Measurements from ENCODE around the gene TUBGCP2. TPM values are rescaled to one million over a fixed set of nuclear protein-coding genes. Genes with fewer than 3 reads are reported as not detected.

The TUBGCP2 gene
- total RNA-seq, 1 donor, result 60.8 TPM

DNA sequence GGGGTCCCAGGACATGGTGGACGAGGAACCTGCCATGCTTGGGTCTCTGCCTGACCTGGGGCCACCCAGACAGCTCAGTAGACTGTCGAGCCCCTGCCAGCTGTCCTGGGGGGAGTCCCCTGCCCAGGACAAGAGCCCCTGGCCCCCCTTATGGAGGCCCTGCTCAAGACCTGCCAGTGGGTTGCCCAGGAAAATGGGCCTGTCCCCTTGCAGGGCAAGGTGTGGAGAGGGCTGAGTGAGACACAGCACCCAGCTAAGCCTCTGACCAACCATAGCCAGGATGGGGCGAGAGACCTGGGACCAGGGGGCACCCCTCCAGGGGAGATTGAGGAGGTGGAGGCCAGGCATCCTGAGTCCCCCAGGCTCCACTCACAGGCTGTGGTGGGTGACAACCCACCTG lies 47.3 kb upstream of the TUBGCP2 start:
- Histone ChIP-seq H2AFZ (ENCODE audit: low read length) (no peak overlapping the region), H3K27ac (ENCODE audit: low read depth, low read length) (no peak overlapping the region), H3K9me3 (ENCODE audit: low read depth, low read length) (no peaks in the 10 kb centered on the region), H3K4me3 (ENCODE audit: insufficient read depth, low read length) (no peak overlapping the region), H3K27me3 (ENCODE audit: insufficient read depth, low read length) (no peaks in the 10 kb centered on the region), H4K20me1 (ENCODE audit: insufficient read depth, low read length) (no peaks in the 10 kb centered on the region), H3K4me2 (ENCODE audit: insufficient read depth, low read length) (no peak overlapping the region), H3K4me1 (ENCODE audit: insufficient read depth, low read length) (no peaks in the 10 kb centered on the region), H3K36me3 (ENCODE audit: insufficient read depth, low read length) (no peaks in the 10 kb centered on the region), H3K79me2 (ENCODE audit: insufficient read depth, low read length) (no peaks in the 10 kb centered on the region)
- no peak for DNase-seq (ENCODE audit: insufficient read length, low spot score, missing footprints)
- TF ChIP-seq, protein P1, sequence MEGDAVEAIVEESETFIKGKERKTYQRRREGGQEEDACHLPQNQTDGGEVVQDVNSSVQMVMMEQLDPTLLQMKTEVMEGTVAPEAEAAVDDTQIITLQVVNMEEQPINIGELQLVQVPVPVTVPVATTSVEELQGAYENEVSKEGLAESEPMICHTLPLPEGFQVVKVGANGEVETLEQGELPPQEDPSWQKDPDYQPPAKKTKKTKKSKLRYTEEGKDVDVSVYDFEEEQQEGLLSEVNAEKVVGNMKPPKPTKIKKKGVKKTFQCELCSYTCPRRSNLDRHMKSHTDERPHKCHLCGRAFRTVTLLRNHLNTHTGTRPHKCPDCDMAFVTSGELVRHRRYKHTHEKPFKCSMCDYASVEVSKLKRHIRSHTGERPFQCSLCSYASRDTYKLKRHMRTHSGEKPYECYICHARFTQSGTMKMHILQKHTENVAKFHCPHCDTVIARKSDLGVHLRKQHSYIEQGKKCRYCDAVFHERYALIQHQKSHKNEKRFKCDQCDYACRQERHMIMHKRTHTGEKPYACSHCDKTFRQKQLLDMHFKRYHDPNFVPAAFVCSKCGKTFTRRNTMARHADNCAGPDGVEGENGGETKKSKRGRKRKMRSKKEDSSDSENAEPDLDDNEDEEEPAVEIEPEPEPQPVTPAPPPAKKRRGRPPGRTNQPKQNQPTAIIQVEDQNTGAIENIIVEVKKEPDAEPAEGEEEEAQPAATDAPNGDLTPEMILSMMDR (IDR thresholded peaks at IDR 0.05; ENCODE audit: extremely low read depth, low read depth, low read length), result no peak

DNA sequence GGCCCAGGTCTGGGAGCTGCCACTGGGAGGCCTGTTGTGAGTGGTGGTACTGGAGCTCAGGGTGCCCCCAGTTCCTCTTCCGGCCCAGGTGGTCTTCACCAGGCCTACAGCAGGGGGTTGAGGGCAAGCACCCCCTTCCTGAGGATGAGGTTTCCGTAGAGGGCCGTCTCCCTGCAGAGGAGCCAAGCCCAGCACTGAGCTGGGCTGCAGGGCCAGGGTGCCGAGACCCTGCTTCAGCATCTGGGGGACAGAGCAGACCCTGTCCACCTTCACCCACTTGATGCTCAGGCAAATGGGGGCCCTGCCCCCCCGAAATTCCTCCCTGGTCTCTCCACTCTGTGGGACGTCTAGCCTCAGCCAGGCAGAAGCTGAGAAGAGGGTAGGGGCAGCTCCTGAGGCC lies 46.6 kb upstream of the TUBGCP2 start:
- TF ChIP-seq, protein P1 (IDR thresholded peaks at IDR 0.05; ENCODE audit: extremely low read depth, low read depth, low read length), result no peak
- Histone ChIP-seq H3K4me3 (ENCODE audit: insufficient read depth, low read length) (no peak overlapping the region), H3K27me3 (ENCODE audit: insufficient read depth, low read length) (no peaks in the 10 kb centered on the region), H3K4me2 (ENCODE audit: insufficient read depth, low read length) (no peak overlapping the region), H3K36me3 (ENCODE audit: insufficient read depth, low read length) (no peaks in the 10 kb centered on the region), H3K79me2 (ENCODE audit: insufficient read depth, low read length) (no peaks in the 10 kb centered on the region), H3K9me3 (ENCODE audit: low read depth, low read length) (no peaks in the 10 kb centered on the region), H3K27ac (ENCODE audit: low read depth, low read length) (no peak overlapping the region), H4K20me1 (ENCODE audit: insufficient read depth, low read length) (no peaks in the 10 kb centered on the region), H3K4me1 (ENCODE audit: insufficient read depth, low read length) (no peaks in the 10 kb centered on the region), H2AFZ (ENCODE audit: low read length) (no peak overlapping the region)
- no peak for DNase-seq (ENCODE audit: insufficient read length, low spot score, missing footprints)

DNA sequence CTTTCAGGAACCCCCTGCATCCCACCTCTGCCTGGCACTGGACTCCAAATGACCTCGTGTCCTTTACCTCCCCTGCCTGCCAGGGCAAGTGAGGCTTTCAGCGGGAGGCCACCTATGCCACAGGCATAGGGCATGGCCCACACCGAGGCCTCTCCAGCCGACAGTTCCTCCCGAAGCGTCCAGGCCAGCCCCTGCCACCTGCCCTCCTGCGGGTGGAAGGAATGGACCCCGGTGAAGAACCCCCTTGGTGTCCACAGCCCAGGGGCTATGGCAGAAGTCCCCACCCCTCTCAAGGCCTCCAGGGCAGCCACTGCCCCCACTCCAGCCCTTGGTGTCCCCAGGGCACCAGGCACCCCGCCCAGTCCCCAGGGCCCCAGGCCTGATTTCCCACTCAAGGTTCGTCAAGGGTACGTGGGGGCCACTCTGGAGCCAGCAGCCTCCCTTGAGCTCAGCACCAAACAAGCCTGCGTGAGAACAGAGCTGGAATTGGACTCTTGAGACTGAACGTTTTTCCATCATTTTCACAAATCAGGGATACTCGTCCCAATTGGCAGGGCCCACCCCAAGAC lies 46.1 kb upstream of the TUBGCP2 start:
- Histone ChIP-seq H3K4me2 (ENCODE audit: insufficient read depth, low read length) (no peak overlapping the region), H3K27me3 (ENCODE audit: insufficient read depth, low read length) (no peaks in the 10 kb centered on the region), H3K79me2 (ENCODE audit: insufficient read depth, low read length) (no peaks in the 10 kb centered on the region), H3K9me3 (ENCODE audit: low read depth, low read length) (no peaks in the 10 kb centered on the region), H3K27ac (ENCODE audit: low read depth, low read length) (no peak overlapping the region), H3K4me3 (ENCODE audit: insufficient read depth, low read length) (no peak overlapping the region), H3K4me1 (ENCODE audit: insufficient read depth, low read length) (no peaks in the 10 kb centered on the region), H2AFZ (ENCODE audit: low read length) (no peak overlapping the region), H4K20me1 (ENCODE audit: insufficient read depth, low read length) (no peaks in the 10 kb centered on the region), H3K36me3 (ENCODE audit: insufficient read depth, low read length) (no peaks in the 10 kb centered on the region)
- TF ChIP-seq, protein P1 (IDR thresholded peaks at IDR 0.05; ENCODE audit: extremely low read depth, low read depth, low read length), result no peak
- no peak for DNase-seq (ENCODE audit: insufficient read length, low spot score, missing footprints)

DNA sequence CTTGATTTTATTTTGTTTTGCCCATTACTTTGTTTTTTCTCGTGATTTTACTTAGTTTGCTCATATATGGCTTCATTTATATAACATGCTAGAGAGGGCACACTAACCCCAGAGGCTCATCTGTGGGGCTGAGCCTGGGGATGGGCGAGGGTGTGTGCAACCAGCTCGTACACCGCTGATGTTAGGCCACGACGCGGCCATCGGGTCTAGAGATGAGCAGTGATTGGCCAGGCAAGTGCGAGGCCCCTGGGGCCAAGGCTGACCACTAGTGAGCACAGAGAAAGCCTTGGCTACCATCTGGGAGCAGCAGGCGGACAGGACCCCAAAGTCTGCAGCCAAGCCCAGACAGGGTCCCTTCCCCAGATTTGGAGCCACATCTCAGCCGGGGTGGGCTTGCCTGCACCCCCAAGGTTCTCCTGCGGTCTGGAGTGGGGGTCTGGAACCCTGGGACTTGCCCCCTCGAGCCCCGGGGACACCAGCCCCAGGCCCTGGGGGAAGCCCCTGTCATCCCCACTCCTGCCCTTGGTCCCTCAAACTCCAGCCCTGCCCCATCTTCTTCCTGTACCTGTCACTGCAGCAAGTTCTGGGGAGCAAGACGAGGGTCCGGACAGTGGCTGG lies 45.4 kb upstream of the TUBGCP2 start:
- Histone ChIP-seq H3K79me2 (ENCODE audit: insufficient read depth, low read length) (no peaks in the 10 kb centered on the region), H3K9me3 (ENCODE audit: low read depth, low read length) (no peaks in the 10 kb centered on the region), H3K27me3 (ENCODE audit: insufficient read depth, low read length) (no peaks in the 10 kb centered on the region), H3K27ac (ENCODE audit: low read depth, low read length) (no peak overlapping the region), H3K4me2 (ENCODE audit: insufficient read depth, low read length) (no peak overlapping the region), H3K36me3 (ENCODE audit: insufficient read depth, low read length) (no peaks in the 10 kb centered on the region), H2AFZ (ENCODE audit: low read length) (no peak overlapping the region), H3K4me3 (ENCODE audit: insufficient read depth, low read length) (no peak overlapping the region), H3K4me1 (ENCODE audit: insufficient read depth, low read length) (no peaks in the 10 kb centered on the region), H4K20me1 (ENCODE audit: insufficient read depth, low read length) (no peaks in the 10 kb centered on the region)
- TF ChIP-seq, protein P1 (IDR thresholded peaks at IDR 0.05; ENCODE audit: extremely low read depth, low read depth, low read length), result no peak
- DNase-seq (ENCODE audit: insufficient read length, low spot score, missing footprints), result no peak
